H9 (cell line): ENCODE measurements around the gene FHIT. TPM values are rescaled to one million over a fixed set of nuclear protein-coding genes. Genes with fewer than 3 reads are reported as not detected.

Experiments
- DNase-seq: peaks from one replicate; pipeline ENCODE4 v3.0.0-alpha.2; 2017
- H2AFZ ChIP-seq: one replicate; pipeline ENCODE4 v1.6.1; 2013; ENCODE audit warnings: mild to moderate bottlenecking, low read length, control low read depth, moderate library complexity
- H2AK5ac ChIP-seq: 2 replicates; pipeline ENCODE4 v1.6.1; 2013; ENCODE audit warnings: low read length, control low read depth, mixed read lengths; ENCODE audit not compliant: insufficient read length
- H2BK120ac ChIP-seq: one replicate; pipeline ENCODE4 v1.6.1; 2013; ENCODE audit warnings: low read depth, mild to moderate bottlenecking, low read length, control low read depth, inconsistent platforms; ENCODE audit not compliant: poor library complexity, severe bottlenecking
- H2BK12ac ChIP-seq: 2 replicates; pipeline ENCODE4 v1.6.1; 2013; ENCODE audit warnings: low read length, control low read depth, mixed read lengths, low read depth; ENCODE audit not compliant: insufficient read length
- H2BK15ac ChIP-seq: 2 replicates; pipeline ENCODE4 v1.6.1; 2013; ENCODE audit warnings: low read depth, low read length, control low read depth
- H2BK20ac ChIP-seq: one replicate; pipeline ENCODE4 v1.6.1; 2013; ENCODE audit warnings: low read depth, mild to moderate bottlenecking, low read length, control low read depth, inconsistent platforms; ENCODE audit not compliant: poor library complexity, severe bottlenecking
- H2BK5ac ChIP-seq: 2 replicates; pipeline ENCODE4 v1.6.1; 2013; ENCODE audit warnings: low read length, control low read depth, mixed read lengths; ENCODE audit not compliant: insufficient read length
- H3K14ac ChIP-seq: 2 replicates; pipeline ENCODE4 v1.6.1; 2013; ENCODE audit warnings: low read length, control low read depth; ENCODE audit not compliant: insufficient read depth
- H3K18ac ChIP-seq: 2 replicates; pipeline ENCODE4 v1.6.1; 2013; ENCODE audit warnings: low read depth, mild to moderate bottlenecking, mixed read lengths, low read length, control low read depth; ENCODE audit not compliant: insufficient read length
- H3K23ac ChIP-seq: 2 replicates; pipeline ENCODE4 v1.6.1; 2013; ENCODE audit warnings: low read length, control low read depth, mixed read lengths, low read depth; ENCODE audit not compliant: insufficient read length
- H3K23me2 ChIP-seq: 2 replicates; pipeline ENCODE4 v1.6.1; 2013; ENCODE audit warnings: low read depth, mild to moderate bottlenecking, mixed read lengths, low read length, control low read depth; ENCODE audit not compliant: insufficient read length, poor library complexity, severe bottlenecking
- H3K27ac ChIP-seq: 2 replicates; pipeline ENCODE4 v1.5.1; 2013; ENCODE audit warnings: low read length, control low read depth, mixed read lengths, low read depth; ENCODE audit not compliant: insufficient read length
- H3K27me3 ChIP-seq: 2 replicates; pipeline ENCODE4 v1.6.1; 2013; ENCODE audit warnings: low read length, control low read depth, inconsistent platforms; ENCODE audit not compliant: insufficient read depth
- H3K4ac ChIP-seq: 2 replicates; pipeline ENCODE4 v1.6.1; 2013; ENCODE audit warnings: low read depth, mild to moderate bottlenecking, control low read depth, inconsistent platforms, low read length, moderate library complexity
- H3K4me1 ChIP-seq: 2 replicates; pipeline ENCODE4 v1.6.1; 2013; ENCODE audit warnings: low read length, control low read depth, inconsistent platforms; ENCODE audit not compliant: insufficient read depth
- H3K4me2 ChIP-seq: 2 replicates; pipeline ENCODE4 v1.6.1; 2013; ENCODE audit warnings: low read length, control low read depth, mixed read lengths; ENCODE audit not compliant: insufficient read length, insufficient read depth
- H3K56ac ChIP-seq: 2 replicates; pipeline ENCODE4 v1.6.1; 2013; ENCODE audit warnings: low read depth, mild to moderate bottlenecking, mixed read lengths, low read length, control low read depth; ENCODE audit not compliant: insufficient read length
- H3K79me1 ChIP-seq: 2 replicates; pipeline ENCODE4 v1.6.1; 2013; ENCODE audit warnings: low read depth, mild to moderate bottlenecking, moderate library complexity, low read length, control low read depth, inconsistent platforms; ENCODE audit not compliant: insufficient read depth, poor library complexity, severe bottlenecking
- H3K79me2 ChIP-seq: 2 replicates; pipeline ENCODE4 v1.6.1; 2013; ENCODE audit warnings: low read length, control low read depth, inconsistent platforms; ENCODE audit not compliant: insufficient read depth
- H3K9ac ChIP-seq: 2 replicates; pipeline ENCODE4 v1.6.1; 2013; ENCODE audit warnings: low read length, control low read depth, mixed read lengths; ENCODE audit not compliant: insufficient read length; ENCODE audit errors: extremely low read depth
- H3K9me3 ChIP-seq: one replicate; pipeline ENCODE4 v1.6.1; 2013; ENCODE audit warnings: low read depth, low read length, inconsistent platforms; ENCODE audit not compliant: control insufficient read depth
- H3T11ph ChIP-seq: one replicate; pipeline ENCODE4 v1.6.1; 2013; ENCODE audit warnings: mild to moderate bottlenecking, low read length, control low read depth, inconsistent platforms
- H4K20me1 ChIP-seq: one replicate; pipeline ENCODE4 v1.6.1; 2013; ENCODE audit not compliant: control insufficient read depth, insufficient read length, insufficient read depth
- H4K5ac ChIP-seq: 2 replicates; pipeline ENCODE4 v1.6.1; 2013; ENCODE audit warnings: low read depth, mild to moderate bottlenecking, mixed read lengths, low read length, control low read depth; ENCODE audit not compliant: insufficient read length
- H4K8ac ChIP-seq: replicated peaks from 2 replicates; pipeline ENCODE4 v1.6.1; 2013; ENCODE audit warnings: low read length, control low read depth, mixed read lengths, low read depth; ENCODE audit not compliant: insufficient read length
- H4K91ac ChIP-seq: 2 replicates; pipeline ENCODE4 v1.6.1; 2013; ENCODE audit warnings: low read depth, mild to moderate bottlenecking, moderate library complexity, mixed read lengths, low read length, control low read depth; ENCODE audit not compliant: insufficient read length
- H3K27ac Mint-ChIP-seq, 3 experiments: 2 replicates in 2 of 3; 3 replicates in 1 of 3; pipeline ENCODE4 v1.8.0; 2020 to 2021; ENCODE audit warnings: mixed read lengths in 3 of 3, mild to moderate bottlenecking in 1 of 3, moderate library complexity in 1 of 3
- H3K27me3 Mint-ChIP-seq: 2 replicates; pipeline ENCODE4 v1.8.0; 2021; ENCODE audit warnings: low read depth, mild to moderate bottlenecking, moderate library complexity, mixed read lengths
- H3K36me3 Mint-ChIP-seq, 3 experiments: 2 replicates in 2 of 3; 3 replicates in 1 of 3; pipeline ENCODE4 v1.8.0; 2020 to 2021; ENCODE audit warnings: low read depth in 3 of 3, mixed read lengths in 3 of 3; ENCODE audit not compliant: insufficient read depth in 1 of 3
- H3K4me1 Mint-ChIP-seq, 2 experiments: 2 replicates each; pipeline ENCODE4 v1.8.0; 2020; ENCODE audit warnings: mixed read lengths in 2 of 2
- H3K4me3 Mint-ChIP-seq, 2 experiments: 2 replicates in 1 of 2; 3 replicates in 1 of 2; pipeline ENCODE4 v1.8.0; 2020 to 2021; ENCODE audit warnings: mild to moderate bottlenecking in 2 of 2, mixed read lengths in 2 of 2, moderate library complexity in 1 of 2
- H3K9me3 Mint-ChIP-seq, 2 experiments: 2 replicates in 1 of 2; 3 replicates in 1 of 2; pipeline ENCODE4 v1.8.0; 2020; ENCODE audit warnings: mild to moderate bottlenecking in 2 of 2, mixed read lengths in 2 of 2, moderate library complexity in 1 of 2
- CTCF ChIP-seq: fragments of 200-600 bp; sonication (generic); conservative IDR thresholded peaks from 3 replicates; pipeline ENCODE4 v1.8.0; 2021; ENCODE audit warnings: antibody characterized with exemption, mild to moderate bottlenecking
- WGBS: extraction: QIAGEN DNeasy Blood & Tissue Kit; methylation state at CpG from one replicate; pipeline ENCODE4 v1.1.7; 2013; ENCODE audit warnings: missing lambda C conversion rate, low lambda C conversion rate, mixed read lengths; ENCODE audit not compliant: insufficient read length; ENCODE audit errors: extremely low coverage; 5-methylcytosine and 5-hydroxymethylcytosine counted together
- total RNA-seq: library from RNA; stranded (reverse); gene quantifications from 2 replicates; pipeline ENCODE4 v1.2.1, GENCODE V29; 2021

The FHIT gene
- total RNA-seq, 1 experiment from 2014 or later, result 3.0 TPM

DNA sequence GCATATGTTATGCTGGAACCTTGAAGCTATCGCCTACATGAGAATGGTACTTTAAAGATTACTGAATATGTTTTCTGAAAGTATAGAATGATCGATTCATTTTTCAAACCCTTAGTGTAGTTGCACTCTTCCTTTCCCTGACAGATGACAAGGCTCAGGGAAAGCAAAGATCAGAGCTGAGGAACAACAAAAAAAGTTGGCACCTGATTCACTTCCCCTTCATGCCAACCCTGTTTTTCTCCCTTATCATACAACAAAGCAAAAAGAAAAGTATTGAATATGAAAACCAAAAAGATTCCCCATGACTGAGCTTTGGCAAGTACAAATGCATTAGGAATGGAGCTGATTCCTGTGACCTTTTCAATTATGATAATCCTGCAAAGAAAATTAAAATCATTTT, 1012.7 kb downstream of the FHIT start:
- Histone ChIP-seq H3K56ac (no peak overlapping the region), H2BK120ac (no peak overlapping the region), H3T11ph (no peak overlapping the region), H3K9me3 (no peaks in the 10 kb centered on the region), H2BK12ac (no peak overlapping the region), H3K4me2 (no peak overlapping the region), H3K23me2 (no peaks in the 10 kb centered on the region), H4K91ac (no peak overlapping the region), H3K79me1 (no peaks in the 10 kb centered on the region), H4K5ac (no peak overlapping the region), H2AFZ (no peak overlapping the region), H3K27ac (no peak overlapping the region), H2BK5ac (no peak overlapping the region), H3K14ac (no peak overlapping the region), H3K79me2 (no peaks in the 10 kb centered on the region), H4K8ac (no peak overlapping the region), H2AK5ac (no peak overlapping the region), H3K23ac (no peak overlapping the region), H3K4me1 (no peaks in the 10 kb centered on the region; the same call in 1 of the 2 replicates), H2BK15ac (no peak overlapping the region), H3K18ac (no peak overlapping the region), H3K4ac (no peak overlapping the region), H4K20me1 (no peaks in the 10 kb centered on the region), H2BK20ac (no peak overlapping the region), H3K27me3 (no peaks in the 10 kb centered on the region), H3K9ac (no peak overlapping the region)
- WGBS, result no CpG with 5 or more reads among the region's 2 CpGs
- TF ChIP-seq CTCF, result no peak
- H3K4me3 Mint-ChIP-seq, result no peak overlapping the region
- no peak overlapping the region for H3K27ac Mint-ChIP-seq
- no peaks in the 10 kb centered on the region for H3K27me3 Mint-ChIP-seq
- no peak for DNase-seq
- H3K4me1 Mint-ChIP-seq, result peaks cover 16 to 22% of the 10 kb centered on the region in 2 experiments
- H3K9me3 Mint-ChIP-seq, result peaks cover 0 to 3% of the 10 kb centered on the region in 2 experiments; a peak in 1 of 5 replicates
- H3K36me3 Mint-ChIP-seq, result no peaks in the 10 kb centered on the region; a peak in 3 of 7 replicates
